Type B pancreatic cell (in vitro differentiated cells): ENCODE measurements around the gene KRTAP10-8. TPM values are rescaled to one million over a fixed set of nuclear protein-coding genes. Genes with fewer than 3 reads are reported as not detected.
"Not testable (repeated sequence)": the region's sequence is repeated elsewhere in the genome, so short reads cannot be mapped to it uniquely, and the experiment has no call there.

Experiments
- DNase-seq: peaks from one replicate; pipeline ENCODE4 v3.0.0; 2021; ENCODE audit warnings: mixed read lengths; ENCODE audit not compliant: unreplicated experiment; ENCODE audit errors: extremely low spot score
- H3K27ac Mint-ChIP-seq: 2 replicates; pipeline ENCODE4 v1.8.0; 2021; ENCODE audit warnings: mild to moderate bottlenecking, mixed read lengths
- H3K27me3 Mint-ChIP-seq: 2 replicates; pipeline ENCODE4 v1.8.0; 2021; ENCODE audit warnings: mixed read lengths
- H3K36me3 Mint-ChIP-seq: 2 replicates; pipeline ENCODE4 v1.8.0; 2021; ENCODE audit warnings: mixed read lengths
- H3K4me1 Mint-ChIP-seq: one replicate; pipeline ENCODE4 v1.8.0; 2021; ENCODE audit warnings: mixed read lengths; ENCODE audit not compliant: unreplicated experiment
- H3K4me3 Mint-ChIP-seq: 2 replicates; pipeline ENCODE4 v1.8.0; 2021; ENCODE audit warnings: mild to moderate bottlenecking, mixed read lengths
- H3K9me3 Mint-ChIP-seq: 2 replicates; pipeline ENCODE4 v1.8.0; 2021; ENCODE audit warnings: mixed read lengths
- CTCF ChIP-seq: fragments of 200-600 bp; sonication (generic); conservative IDR thresholded peaks from 2 replicates; pipeline ENCODE4 v1.5.0; 2021; ENCODE audit warnings: antibody characterized with exemption, mild to moderate bottlenecking
- total RNA-seq: library from RNA; stranded (reverse); gene quantifications from 2 replicates; pipeline ENCODE4 v1.2.1, GENCODE V29; 2021; ENCODE audit warnings: low replicate concordance

The KRTAP10-8 gene
- total RNA-seq, 1 donor from 2014 or later = not detected

- Mint-ChIP-seq H3K27me3 (peaks cover 8% of the 10 kb centered on the region), H3K9me3 (no peaks in the 10 kb centered on the region), H3K4me1 (peaks cover 6% of the 10 kb centered on the region), H3K4me3 (no peak overlapping the region), H3K36me3 (no peaks in the 10 kb centered on the region), H3K27ac (no peak overlapping the region)
- DNase-seq = no peak
- no peak for TF ChIP-seq CTCF
Observed at GRCh38 chr21:44578371-44579055, 33.4 kb upstream of the KRTAP10-8 start.

GRCh38 chr21:44579056-44579832 is 32.6 kb upstream of the KRTAP10-8 start:
- Mint-ChIP-seq H3K4me1 (peaks cover 6% of the 10 kb centered on the region), H3K4me3 (no peak overlapping the region), H3K27ac (no peak overlapping the region), H3K27me3 (peaks cover 11% of the 10 kb centered on the region), H3K36me3 (no peaks in the 10 kb centered on the region), H3K9me3 (no peaks in the 10 kb centered on the region)
- no peak for TF ChIP-seq CTCF
- no peak for DNase-seq

- H3K9me3 Mint-ChIP-seq = no peaks in the 10 kb centered on the region
- no peak overlapping the region for H3K27ac Mint-ChIP-seq
- TF ChIP-seq CTCF = no peak
- H3K36me3 Mint-ChIP-seq = no peaks in the 10 kb centered on the region
- peaks cover 6% of the 10 kb centered on the region for H3K4me1 Mint-ChIP-seq
- peaks cover 11% of the 10 kb centered on the region for H3K27me3 Mint-ChIP-seq
- H3K4me3 Mint-ChIP-seq = no peak overlapping the region
- DNase-seq = no peak
Observed at GRCh38 chr21:44579833-44580144, 32.1 kb upstream of the KRTAP10-8 start.

- H3K27me3 Mint-ChIP-seq = peaks cover 15% of the 10 kb centered on the region
- H3K27ac Mint-ChIP-seq, H3K9me3 Mint-ChIP-seq, H3K4me3 Mint-ChIP-seq, DNase-seq, H3K36me3 Mint-ChIP-seq, H3K4me1 Mint-ChIP-seq: not testable (repeated sequence)
Observed at GRCh38 chr21:44580231-44580821, 31.6 kb upstream of the KRTAP10-8 start, which contains the start of gene KRTAP10-5. Gene KRTAP10-5, minus strand, starts transcription at chr21:44580604. Its CDS starts 26 bp downstream, at chr21:44580578.

- H3K9me3 Mint-ChIP-seq = no peaks in the 10 kb centered on the region
- no peak for DNase-seq
- no peaks in the 10 kb centered on the region for H3K36me3 Mint-ChIP-seq
- peaks cover 6% of the 10 kb centered on the region for H3K4me1 Mint-ChIP-seq
- H3K27ac Mint-ChIP-seq = no peak overlapping the region
- peaks cover 18% of the 10 kb centered on the region for H3K27me3 Mint-ChIP-seq
- TF ChIP-seq CTCF = no peak
- no peak overlapping the region for H3K4me3 Mint-ChIP-seq
Observed at GRCh38 chr21:44581158-44581557, 30.7 kb upstream of the KRTAP10-8 start.

GRCh38 chr21:44582055-44582454 is 29.8 kb upstream of the KRTAP10-8 start:
- Mint-ChIP-seq H3K4me3 (no peak overlapping the region), H3K27ac (no peak overlapping the region), H3K27me3 (peaks cover 24% of the 10 kb centered on the region), H3K4me1 (peaks cover 6% of the 10 kb centered on the region), H3K36me3 (no peaks in the 10 kb centered on the region), H3K9me3 (no peaks in the 10 kb centered on the region)
- TF ChIP-seq CTCF = no peak
- DNase-seq = no peak
